Measurements from ENCODE around the gene CDC42BPB.
"Not testable (repeated sequence)": the region's sequence is repeated elsewhere in the genome, so short reads cannot be mapped to it uniquely, and the experiment has no call there.

The CDC42BPB gene

DNA sequence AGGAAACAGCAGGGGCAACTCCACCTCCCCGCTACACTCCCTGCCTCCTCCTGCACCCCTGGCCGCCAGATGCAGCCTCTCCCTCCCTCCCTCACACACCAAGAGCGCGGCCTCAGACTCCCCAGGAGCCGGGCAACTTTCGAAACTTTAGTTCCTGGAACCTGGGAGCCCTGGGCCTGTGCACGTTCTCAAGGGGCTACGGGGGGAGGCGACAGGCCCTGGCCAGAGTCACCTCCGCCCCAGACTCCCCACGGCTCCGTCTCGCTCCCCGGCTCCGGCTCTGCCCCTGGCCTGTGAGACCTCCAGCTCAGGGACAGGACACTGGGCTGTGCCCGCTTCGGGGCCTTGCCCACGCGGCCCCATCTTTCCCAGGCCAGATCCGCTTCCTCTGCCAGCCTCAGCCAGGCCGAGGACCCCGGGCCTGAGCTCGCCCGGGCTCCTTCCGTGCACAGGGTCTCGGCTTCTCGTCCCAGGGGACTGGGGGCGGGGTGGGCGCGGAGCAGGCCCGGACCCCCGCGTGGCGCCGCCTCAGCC lies 129.4 kb downstream of the CDC42BPB start:
- H3K27me3 ChIP-seq (ENCODE audit: control insufficient read depth, insufficient read depth, low read length), result peaks cover 15% of the 10 kb centered on the region
- no peak overlapping the region for H3K27ac ChIP-seq
- no peak overlapping the region for H3K9ac ChIP-seq

GRCh38 chr14:102927346-102927877 lies 129.9 kb downstream of the CDC42BPB start:
- TF ChIP-seq, protein P1, sequence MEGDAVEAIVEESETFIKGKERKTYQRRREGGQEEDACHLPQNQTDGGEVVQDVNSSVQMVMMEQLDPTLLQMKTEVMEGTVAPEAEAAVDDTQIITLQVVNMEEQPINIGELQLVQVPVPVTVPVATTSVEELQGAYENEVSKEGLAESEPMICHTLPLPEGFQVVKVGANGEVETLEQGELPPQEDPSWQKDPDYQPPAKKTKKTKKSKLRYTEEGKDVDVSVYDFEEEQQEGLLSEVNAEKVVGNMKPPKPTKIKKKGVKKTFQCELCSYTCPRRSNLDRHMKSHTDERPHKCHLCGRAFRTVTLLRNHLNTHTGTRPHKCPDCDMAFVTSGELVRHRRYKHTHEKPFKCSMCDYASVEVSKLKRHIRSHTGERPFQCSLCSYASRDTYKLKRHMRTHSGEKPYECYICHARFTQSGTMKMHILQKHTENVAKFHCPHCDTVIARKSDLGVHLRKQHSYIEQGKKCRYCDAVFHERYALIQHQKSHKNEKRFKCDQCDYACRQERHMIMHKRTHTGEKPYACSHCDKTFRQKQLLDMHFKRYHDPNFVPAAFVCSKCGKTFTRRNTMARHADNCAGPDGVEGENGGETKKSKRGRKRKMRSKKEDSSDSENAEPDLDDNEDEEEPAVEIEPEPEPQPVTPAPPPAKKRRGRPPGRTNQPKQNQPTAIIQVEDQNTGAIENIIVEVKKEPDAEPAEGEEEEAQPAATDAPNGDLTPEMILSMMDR (IDR thresholded peaks at IDR 0.05), result no peak
- Histone ChIP-seq H3K27me3 (ENCODE audit: control insufficient read depth, insufficient read depth, low read length) (peaks cover 15% of the 10 kb centered on the region), H3K9me3 (ENCODE audit: control insufficient read depth, low read length) (no peaks in the 10 kb centered on the region), H3K27ac (no peak overlapping the region), H3K4me3 (ENCODE audit: low read depth, low read length) (no peak overlapping the region), H3K79me2 (no peaks in the 10 kb centered on the region), H3K9ac (no peak overlapping the region), H3K4me2 (ENCODE audit: low read length) (no peak overlapping the region), H3K36me3 (ENCODE audit: control insufficient read depth, insufficient read depth, low read length) (no peaks in the 10 kb centered on the region), H3K4me1 (peaks cover 2% of the 10 kb centered on the region), H2AFZ (no peak overlapping the region)

More for the DNA sequence above, 129.4 kb downstream of the CDC42BPB start:
- TF ChIP-seq, protein P1 (IDR thresholded peaks at IDR 0.05), result no peak
- peaks cover 2% of the 10 kb centered on the region for H3K4me1 ChIP-seq
- no peaks in the 10 kb centered on the region for H3K79me2 ChIP-seq
- H3K36me3 ChIP-seq (ENCODE audit: control insufficient read depth, insufficient read depth, low read length), result no peaks in the 10 kb centered on the region
- H3K4me2 ChIP-seq (ENCODE audit: low read length), result peak overlapping the region; percentile 48
- no peaks in the 10 kb centered on the region for H3K9me3 ChIP-seq (ENCODE audit: control insufficient read depth, low read length)
- H3K4me3 ChIP-seq (ENCODE audit: low read depth, low read length), result no peak overlapping the region
- H2AFZ ChIP-seq, result peak overlapping the region; percentile 53

DNA sequence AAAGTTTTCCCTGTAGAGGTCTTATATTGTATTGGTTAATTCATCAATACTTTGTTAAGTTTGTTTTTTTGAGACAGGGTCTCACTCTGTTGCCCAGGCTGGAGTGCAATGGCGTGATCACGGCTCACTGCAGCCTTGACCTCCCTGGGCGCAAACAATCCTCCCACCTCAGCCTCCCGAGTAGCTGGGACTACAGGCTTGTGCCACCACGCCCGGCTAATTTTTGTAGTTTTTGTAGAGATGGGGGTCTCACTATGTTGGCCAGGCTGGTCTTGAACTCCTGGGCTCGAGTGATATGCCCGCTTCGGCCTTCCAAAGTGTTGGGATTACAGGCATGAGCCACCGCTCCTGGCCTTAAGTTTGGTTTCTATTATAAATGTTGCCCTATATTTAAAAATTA lies 130.5 kb downstream of the CDC42BPB start:
- not testable (repeated sequence) for H3K9ac ChIP-seq; H3K36me3 ChIP-seq (ENCODE audit: control insufficient read depth, insufficient read depth, low read length); H3K27ac ChIP-seq; H3K9me3 ChIP-seq (ENCODE audit: control insufficient read depth, low read length); H3K79me2 ChIP-seq; H3K4me3 ChIP-seq (ENCODE audit: low read depth, low read length); H3K4me2 ChIP-seq (ENCODE audit: low read length); H3K4me1 ChIP-seq; H2AFZ ChIP-seq
- H3K27me3 ChIP-seq (ENCODE audit: control insufficient read depth, insufficient read depth, low read length), result peaks cover 15% of the 10 kb centered on the region

GRCh38 chr14:102926104-102926503 lies 131.2 kb downstream of the CDC42BPB start:
- peaks cover 15% of the 10 kb centered on the region for H3K27me3 ChIP-seq (ENCODE audit: control insufficient read depth, insufficient read depth, low read length)
- H3K4me2 ChIP-seq (ENCODE audit: low read length), result no peak overlapping the region
- no peaks in the 10 kb centered on the region for H3K9me3 ChIP-seq (ENCODE audit: control insufficient read depth, low read length)
- TF ChIP-seq, protein P1 (IDR thresholded peaks at IDR 0.05), result no peak
- peaks cover 2% of the 10 kb centered on the region for H3K4me1 ChIP-seq
- no peak overlapping the region for H3K9ac ChIP-seq
- H2AFZ ChIP-seq, result no peak overlapping the region
- no peaks in the 10 kb centered on the region for H3K36me3 ChIP-seq (ENCODE audit: control insufficient read depth, insufficient read depth, low read length)
- no peaks in the 10 kb centered on the region for H3K79me2 ChIP-seq
- H3K27ac ChIP-seq, result no peak overlapping the region
- no peak overlapping the region for H3K4me3 ChIP-seq (ENCODE audit: low read depth, low read length)

DNA sequence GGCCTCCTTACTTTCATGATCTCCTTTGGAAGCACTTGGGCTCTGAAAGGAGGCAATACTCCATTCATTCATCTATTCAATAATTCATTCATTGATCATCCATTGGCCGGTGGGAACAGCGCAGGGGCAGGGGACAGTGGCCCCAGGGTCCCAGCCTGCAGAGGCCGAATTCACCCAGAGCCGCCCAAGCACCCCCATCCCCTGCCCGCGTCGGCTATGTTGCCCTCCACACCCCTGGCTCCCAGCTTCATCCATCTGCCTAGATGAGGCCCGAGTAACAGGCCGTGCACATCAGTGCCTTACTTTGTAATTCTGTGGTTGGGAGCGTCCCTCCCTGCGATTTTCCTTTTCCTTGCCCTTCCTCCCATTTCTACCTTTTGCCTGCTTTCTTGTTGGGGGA lies 131.7 kb downstream of the CDC42BPB start:
- no peak overlapping the region for H2AFZ ChIP-seq
- H3K9ac ChIP-seq, result no peak overlapping the region
- no peaks in the 10 kb centered on the region for H3K9me3 ChIP-seq (ENCODE audit: control insufficient read depth, low read length)
- H3K4me2 ChIP-seq (ENCODE audit: low read length), result no peak overlapping the region
- peaks cover 15% of the 10 kb centered on the region for H3K27me3 ChIP-seq (ENCODE audit: control insufficient read depth, insufficient read depth, low read length)
- TF ChIP-seq, protein P1 (IDR thresholded peaks at IDR 0.05), result no peak
- H3K79me2 ChIP-seq, result no peaks in the 10 kb centered on the region
- H3K4me1 ChIP-seq, result peaks cover 2% of the 10 kb centered on the region
- no peak overlapping the region for H3K27ac ChIP-seq
- no peaks in the 10 kb centered on the region for H3K36me3 ChIP-seq (ENCODE audit: control insufficient read depth, insufficient read depth, low read length)
- no peak overlapping the region for H3K4me3 ChIP-seq (ENCODE audit: low read depth, low read length)

Measured in parathyroid adenoma (tissue), 2 donors.